HG03097 (cell line): Measurements from ENCODE around the gene DIAPH3.

Experiments used
- ATAC-seq: cut with Tn5 transposase; IDR thresholded peaks from one replicate; pipeline ENCODE4 v1.9.1; 2021; ENCODE audit not compliant: unreplicated experiment, low FRiP score

The DIAPH3 gene

DNA sequence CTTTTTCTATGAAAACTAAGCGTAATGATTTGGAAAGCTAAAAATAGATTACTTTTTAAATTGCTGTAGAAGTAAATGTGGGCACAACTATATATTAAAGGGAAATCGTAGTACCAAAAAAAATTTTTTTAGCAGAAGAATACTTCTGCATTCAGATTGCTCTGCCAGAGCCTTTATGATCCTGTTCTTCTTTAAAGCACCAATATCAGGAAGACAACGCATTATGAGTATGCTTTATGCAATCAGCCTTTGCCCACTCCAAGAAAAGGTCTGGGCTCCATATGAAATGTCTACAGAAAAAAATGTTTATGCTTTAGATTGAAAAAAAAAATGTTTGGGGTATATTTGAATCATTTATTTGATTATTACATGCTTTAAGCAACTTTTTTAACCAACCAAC is 137.4 kb downstream of the DIAPH3 start:
- no peak for ATAC-seq

DNA sequence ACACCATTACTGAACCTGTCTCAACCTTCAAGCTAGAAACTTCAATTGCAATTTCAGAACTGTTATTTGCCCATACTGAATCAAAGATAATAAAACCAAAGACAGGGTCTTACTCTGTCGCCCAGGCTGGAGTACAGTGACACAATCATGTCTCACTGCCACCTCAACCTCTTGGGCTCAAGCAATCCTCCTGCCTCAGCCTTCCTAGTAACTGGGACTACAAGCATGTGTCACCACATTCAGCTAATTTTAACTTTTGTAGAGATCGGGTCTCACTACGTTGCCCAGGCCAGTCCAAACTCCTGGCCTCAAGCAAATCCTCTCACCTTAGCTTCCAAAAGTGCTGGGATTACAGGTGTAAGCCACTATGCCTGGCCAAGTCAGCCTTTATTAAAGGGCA is 143.4 kb downstream of the DIAPH3 start:
- ATAC-seq = no peak

DNA sequence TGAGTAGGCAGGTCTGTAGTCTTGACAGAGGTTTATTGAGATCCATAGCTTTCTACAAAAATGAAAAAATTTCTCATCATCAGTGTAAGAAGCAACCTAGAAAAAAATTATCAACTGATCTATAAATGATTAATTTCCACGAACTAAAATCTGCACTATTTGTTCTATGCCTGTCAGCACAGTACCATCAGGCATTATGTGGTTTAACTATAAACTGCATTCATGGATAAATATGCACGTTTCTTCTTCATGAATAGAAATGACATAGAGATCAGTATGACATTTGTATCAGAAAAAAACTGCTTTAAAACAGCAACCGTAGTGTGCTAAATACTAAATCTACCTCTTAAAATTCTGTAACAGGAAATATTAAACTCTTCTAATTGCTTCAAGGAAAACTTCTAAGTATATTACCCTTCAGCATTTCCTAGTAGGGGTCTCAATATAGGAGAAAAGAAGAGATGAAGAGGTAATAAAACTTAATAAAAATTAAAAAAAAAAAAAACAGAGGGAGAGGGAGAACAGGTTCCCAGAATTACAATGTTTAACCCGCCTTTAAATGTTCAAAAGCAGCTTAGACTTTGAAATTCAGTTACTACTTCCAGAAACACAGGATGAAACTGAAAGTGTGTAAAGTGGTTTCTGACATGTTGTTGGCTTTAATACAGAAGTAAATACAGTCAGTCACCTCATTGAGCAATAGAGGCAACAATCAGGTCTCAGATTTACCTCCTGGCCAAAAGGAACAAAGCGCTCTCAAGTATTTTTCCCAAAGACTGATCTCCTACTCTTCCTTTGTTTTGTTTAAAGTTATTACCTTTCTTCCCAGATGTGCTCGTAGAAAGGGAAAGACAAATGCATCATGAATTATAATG is 144.4 kb downstream of the DIAPH3 start:
- peak; percentile 82 for ATAC-seq

DNA sequence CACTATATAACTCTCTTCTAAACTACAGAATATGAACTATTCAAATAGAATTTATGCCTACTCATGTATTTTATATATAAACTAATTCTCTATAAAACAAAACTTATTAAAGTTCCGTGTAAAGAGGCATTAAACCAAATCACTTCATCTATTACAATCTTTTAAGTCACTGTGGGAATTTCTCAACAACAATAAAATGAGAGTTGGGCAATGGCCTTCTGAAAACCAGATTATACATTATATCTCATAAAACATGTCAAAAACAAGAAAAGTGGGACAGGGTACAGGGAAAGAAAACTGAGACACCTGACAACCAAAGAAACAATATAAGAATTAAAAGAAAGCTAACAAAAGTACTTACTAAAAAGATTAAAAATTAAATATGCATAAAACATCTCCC is 145.2 kb downstream of the DIAPH3 start:
- ATAC-seq = no peak

DNA sequence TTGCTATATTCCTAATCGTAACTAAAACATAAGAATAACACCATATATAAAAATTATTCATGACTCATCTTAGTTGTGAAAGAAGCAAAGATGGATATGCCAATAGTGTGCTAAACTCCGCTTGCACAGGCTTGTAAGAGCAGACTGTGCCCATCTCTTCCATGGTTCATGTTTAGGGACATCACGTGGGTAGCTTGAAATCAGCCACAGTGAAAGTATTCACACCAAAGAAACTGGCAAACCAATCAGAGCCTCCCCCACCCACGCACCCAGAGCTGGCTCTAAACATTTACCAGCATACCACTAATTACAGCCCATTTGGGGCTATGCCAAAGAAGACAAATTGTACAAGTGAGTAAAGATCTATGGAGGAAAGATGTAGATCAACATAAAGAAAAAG is 147.5 kb downstream of the DIAPH3 start:
- no peak for ATAC-seq

DNA sequence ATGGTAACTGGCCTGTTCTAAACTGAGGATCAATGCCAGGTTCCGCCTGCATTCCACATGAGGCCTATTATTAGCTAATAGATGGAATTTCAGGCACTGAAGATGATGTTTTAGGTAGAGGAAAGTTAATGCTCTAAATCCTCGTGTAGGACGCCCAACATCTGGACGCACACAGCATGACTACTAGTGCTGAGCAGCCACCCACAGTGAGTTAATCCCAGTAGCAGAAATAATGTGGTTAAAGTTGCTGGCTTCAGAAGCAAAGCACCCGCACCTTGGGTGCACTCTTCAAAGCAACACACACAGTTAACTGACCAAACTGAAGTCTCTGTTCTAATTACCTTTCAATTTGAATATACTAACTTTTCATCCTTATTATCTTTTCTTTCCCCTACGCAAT is 150.6 kb downstream of the DIAPH3 start:
- ATAC-seq = no peak

DNA sequence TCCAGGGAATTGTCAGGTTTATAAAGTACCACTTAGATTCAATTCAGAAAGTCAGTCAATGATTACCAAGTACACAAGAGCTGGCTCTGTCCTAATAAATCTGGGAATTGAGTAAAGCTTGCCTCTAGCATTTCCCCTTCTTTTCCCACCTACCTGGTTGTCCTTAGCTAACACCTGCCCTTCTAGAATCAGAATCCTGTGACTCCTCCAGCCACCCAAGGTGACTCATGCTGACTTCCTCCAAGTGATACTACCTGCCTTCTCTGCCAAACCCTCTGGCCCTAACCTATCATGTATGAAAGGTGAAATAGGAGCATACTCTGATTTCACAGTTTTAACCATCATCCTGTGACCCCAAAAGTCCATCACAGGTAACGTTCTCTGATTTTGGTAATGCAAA is 151.2 kb downstream of the DIAPH3 start:
- no peak for ATAC-seq

DNA sequence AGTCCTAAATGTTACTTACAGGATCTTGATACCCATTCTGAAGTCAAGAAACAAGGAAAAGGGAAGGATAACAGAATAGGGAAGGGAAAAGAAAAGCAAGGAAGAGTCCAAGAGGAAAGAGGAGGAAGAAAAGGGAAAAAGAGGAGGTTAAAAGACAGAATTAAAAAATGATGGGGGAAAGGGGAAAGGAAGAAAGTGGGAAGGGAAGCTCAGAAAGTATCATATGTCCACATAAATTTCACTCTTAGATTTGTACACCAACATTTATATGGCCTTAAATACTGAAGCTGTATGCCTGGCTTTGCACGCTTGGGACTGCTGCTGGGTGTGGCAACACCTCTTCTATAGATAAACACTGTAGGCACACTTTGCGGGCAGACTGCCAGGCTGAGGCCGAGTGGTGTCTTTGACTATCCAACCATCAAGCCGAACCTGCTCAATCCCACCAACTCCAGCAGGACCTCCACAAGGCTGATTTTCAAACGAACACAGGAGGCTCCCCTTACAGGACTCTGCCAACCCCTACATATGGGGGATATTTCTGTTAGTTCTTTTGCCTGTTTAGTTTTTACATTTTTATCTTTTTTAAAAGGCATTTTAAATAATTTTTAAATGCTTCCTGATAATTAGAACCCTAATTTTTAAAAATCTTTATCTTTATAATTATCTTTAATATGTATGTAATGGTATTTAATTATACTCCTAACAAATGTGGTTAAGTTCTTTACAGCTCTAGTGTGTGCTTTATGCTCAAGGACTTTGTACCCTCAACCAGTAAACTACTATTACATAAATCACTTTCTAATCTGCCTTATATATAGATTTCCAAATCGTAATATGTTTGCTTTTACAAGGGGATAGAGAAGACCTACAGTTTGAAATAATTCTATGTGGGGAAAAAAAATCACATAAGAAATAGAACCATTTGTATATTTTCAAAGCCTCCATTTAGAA is 154.2 kb downstream of the DIAPH3 start:
- no peak for ATAC-seq

DNA sequence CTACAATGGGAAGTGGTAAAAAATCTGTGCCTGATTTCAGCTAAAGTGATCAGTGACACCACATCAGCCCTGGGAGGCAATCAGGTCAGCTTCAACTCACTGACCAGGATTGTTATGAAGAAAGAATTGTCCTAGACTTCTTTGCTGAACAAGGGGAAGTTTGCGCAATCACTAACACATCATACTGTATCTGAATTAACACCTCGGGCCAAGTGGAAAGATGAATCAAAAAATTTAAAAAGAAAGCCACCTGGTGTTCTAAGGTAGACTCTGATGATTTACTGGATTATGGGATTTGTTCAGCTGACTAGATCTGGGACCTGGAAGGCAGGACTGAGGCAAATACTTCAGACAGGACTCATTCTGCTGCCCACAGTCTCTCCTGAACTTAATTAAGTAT is 161.8 kb downstream of the DIAPH3 start:
- no peak for ATAC-seq

DNA sequence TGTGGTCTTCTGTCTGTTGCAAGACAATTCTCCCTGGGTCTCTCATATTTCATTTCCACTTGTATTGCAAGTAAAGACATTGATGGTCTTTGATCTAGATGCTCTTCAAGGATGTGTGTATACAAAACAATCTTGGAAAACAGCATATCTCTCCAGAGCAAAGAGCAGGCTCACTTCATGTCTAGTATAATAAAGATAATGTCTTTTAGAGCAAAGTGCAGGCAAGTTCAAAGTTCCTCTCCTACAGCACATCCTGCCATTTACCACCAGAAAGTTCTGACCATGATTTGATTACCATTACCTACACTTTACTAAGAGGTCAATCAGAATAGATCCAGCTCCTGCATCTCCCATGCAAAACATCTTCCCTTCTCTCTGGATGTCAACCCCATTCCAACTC is 162.8 kb downstream of the DIAPH3 start:
- ATAC-seq = no peak

DNA sequence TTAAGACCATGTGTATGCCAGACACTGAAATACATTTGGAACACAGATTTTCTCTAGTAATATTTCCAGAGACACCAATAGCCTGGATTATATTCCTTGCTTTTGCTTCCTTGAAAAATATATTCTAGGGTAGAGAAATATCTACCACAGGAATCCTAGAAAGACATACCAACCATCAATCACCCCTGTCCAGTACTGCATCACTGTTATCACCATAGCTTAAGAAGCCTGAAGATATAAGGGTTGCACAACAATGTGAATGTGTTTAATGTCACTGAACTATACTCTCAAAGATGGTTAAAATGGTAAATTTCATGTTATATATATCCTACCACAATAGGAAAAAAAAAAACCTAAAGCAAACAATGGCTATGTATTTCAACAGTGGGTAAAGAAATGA is 163.6 kb downstream of the DIAPH3 start:
- ATAC-seq = no peak

DNA sequence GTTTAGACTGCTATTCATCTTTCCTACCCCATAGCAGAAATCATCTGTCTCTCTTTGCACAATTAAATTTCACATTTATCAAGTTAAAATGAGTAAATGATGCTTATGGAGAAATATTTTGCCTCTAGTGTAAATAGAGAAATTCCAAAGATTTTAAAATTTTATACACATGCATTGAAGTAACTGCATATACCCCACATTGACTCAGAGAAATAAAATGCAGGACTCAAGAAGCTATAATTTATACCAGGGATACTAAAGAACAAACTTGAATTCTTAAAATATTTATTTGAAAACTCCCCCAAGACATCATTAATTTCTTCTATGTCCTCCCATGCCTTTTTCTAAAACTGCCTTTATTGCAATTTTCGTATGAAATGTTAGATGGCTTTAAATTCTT is 165.8 kb downstream of the DIAPH3 start:
- no peak for ATAC-seq

DNA sequence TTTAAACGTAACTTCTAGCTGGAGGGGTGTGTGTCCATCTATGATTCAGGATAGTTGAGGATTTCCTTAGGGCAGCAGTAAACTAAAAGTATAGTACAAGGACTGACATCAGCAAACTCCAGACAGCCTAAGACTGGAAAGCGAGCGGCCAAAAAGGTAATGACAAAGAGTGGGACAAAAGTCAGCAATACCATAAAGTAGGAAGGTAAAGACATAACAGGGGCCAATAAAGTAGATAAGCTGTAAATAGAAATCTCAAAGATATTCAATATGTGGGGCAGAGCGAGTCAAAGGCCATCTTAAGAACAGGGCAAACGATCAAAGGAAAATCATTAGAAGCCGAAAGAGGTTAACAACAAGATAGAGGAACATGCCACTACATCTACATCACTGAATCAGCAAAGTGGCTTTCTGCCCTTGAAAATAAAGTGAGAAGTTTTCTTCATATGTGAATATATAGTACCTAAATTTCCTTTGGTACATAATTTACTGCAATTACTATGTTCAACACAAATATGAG is 167.2 kb downstream of the DIAPH3 start:
- ATAC-seq = no peak

DNA sequence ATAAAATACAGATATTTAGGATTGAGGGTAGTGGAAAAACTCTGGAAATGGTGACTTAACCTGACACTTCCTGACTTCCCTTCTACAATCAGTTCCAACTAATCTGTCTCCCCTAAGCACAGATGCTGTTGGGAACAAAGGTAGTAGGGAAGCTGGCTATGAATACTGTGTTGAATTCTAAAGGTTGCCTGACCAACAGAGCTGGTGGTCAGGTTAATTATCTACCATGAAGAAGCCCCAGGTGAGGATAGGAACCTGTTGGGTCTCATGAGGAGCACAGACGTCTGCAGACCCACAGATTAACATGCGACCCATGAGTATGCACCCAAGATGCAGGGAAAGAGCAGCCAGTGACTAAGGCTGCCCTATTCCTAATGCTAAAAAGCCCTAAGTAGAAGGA is 172.3 kb downstream of the DIAPH3 start:
- ATAC-seq = no peak

DNA sequence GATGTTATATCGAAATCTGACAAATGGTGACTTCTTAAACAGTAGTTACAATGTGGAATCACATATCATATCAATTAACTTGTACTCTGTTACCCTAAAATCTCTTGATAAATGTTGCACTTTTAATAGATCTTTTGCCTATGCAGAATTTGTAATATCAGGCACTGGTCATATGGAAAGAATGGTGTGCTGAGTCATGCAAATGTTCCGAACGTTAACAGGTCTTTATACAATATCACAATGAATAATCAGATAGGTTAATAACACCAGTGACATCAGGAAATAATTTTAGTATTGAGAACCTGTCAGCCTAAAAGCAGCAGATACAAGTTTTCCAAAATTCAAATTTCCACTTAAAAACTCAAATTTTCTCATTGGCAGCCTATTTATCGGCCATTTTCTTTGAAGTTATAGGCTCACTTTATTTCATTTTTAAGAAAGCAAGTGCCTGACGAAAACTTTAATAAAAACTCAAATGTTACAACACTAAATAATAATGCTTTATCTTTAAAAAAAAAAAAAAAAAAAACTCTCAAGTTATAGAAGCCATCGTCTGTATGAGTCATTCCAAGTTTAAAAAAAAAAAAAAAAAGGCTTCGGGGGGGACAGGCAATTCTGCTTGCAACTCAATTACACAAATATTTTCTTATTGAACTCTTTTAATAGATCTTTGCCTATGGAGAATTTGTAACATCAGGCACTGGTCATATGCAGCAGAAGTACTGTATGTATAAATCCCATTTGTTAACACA is 180.9 kb downstream of the DIAPH3 start:
- no peak for ATAC-seq

DNA sequence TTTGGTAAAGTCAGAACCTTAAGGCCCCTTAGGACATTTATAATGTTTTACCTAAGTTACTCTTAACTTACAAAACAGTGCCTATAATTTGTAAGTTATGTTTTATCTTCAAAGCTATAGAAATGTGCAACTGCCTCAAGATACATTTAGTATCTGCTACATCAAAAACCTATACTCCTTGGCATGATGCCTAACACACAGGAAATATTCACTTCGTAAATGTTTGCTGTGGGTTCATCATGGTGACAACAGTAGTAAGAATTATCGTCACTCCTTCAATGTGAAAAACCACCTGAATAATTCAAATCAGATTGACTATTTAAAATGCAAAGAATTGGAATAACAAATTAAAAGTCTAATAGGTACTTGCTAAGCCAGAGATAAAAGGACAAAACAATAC is 184.1 kb downstream of the DIAPH3 start:
- ATAC-seq = no peak

DNA sequence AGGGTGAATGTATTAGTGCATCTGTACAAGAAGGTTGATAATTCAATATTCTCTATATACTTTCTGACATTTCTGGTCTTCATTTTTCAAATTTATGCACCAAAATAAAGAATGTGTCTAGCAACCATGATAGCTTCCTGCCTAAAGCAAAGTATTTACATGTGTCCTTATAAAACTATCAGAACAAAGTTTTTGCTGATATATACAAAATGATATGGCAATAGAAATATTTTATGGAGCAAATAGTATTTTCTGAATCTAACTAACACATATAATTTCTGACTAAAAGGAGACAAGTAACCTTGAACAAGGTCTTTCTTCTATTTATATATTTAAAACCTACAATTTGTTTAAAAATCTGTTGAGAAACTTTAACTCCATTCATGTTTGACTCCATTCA is 184.9 kb downstream of the DIAPH3 start:
- ATAC-seq = no peak

DNA sequence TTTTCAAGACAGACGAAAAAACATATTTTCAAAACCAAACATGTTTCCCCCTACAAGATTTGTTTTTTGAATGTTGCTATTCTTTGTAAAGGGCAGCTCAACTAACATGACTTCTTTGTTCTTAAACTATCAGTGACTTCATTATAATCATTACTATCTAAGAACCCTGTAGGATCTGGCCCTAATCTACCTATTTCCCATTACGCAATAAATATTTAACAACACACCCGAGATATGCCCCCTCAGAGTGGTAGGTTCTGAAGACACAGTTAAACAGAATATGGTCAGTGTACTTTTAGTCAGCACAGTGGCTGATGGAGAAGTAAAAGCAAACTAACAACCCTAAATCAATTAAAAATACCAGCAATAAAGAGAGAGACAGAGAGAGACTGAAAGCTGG is 186.9 kb downstream of the DIAPH3 start:
- ATAC-seq = no peak

DNA sequence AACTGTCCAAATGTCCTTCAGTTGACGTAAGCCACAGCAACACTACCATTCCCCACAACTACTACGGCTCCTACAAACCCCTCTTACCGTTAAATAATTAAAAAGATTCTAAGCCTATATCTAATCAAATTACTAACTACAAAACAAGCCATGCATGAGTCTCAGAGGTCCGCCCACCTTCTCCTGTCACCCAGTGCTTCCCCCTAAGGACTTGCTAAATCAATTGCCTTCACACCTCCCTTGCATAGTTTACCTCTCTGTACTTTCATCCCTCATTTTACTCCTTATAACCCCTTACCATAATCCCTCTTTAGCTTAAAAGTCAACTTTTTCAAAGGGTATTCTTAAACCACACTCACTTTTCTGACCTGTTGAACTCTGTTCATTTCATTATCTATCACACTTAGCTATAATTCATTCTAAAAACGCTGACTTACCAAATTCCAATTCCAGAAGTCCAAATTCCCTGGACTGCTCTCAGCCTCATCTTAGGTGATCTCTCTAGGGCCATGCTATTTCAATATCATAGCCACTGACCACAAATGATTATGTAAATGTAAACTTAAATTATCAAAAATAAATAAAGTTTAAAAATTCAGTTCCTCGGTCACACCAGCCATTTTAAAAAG is 187.8 kb downstream of the DIAPH3 start:
- no peak for ATAC-seq

DNA sequence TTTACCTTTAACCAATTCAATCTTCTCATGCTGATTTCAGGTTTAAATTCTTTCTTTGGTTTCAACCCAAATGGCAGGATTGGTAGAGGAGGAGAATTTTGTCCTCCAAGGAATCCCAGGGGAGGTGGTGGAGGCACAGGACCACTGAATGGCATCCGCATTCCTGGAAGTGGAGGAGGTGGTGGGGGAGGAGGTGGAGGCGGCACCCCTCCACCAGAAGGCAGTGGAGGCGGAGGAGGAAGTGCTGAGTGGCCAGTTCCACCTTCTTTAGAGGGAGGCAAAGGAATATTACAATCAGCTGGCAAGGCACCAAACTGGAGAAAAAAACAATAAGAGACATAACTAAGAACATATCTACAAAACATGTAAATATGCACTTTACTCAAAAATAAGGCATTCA is 192.9 kb downstream of the DIAPH3 start:
- no peak for ATAC-seq
